Liver (tissue), 9 donors: ENCODE data around the gene MYOT. TPM values are rescaled to one million over a fixed set of nuclear protein-coding genes. Genes with fewer than 3 reads are reported as not detected.

ENCODE experiments used
- DNase-seq: peaks from one replicate; pipeline ENCODE4 v3.0.0-alpha.2; 2017; ENCODE audit warnings: low spot score
- H3K27ac ChIP-seq, 2 donors: one replicate each; pipeline ENCODE4 v1.7.0; 2013; ENCODE audit warnings: inconsistent platforms in 2 of 2, low read length in 2 of 2, control low read depth in 1 of 2, low read depth in 1 of 2, mild to moderate bottlenecking in 1 of 2
- H3K27me3 ChIP-seq, 4 donors: one replicate each; pipeline versions ENCODE4 v1.6.1 to v1.7.0; 2013; ENCODE audit warnings: low read length in 3 of 4, inconsistent platforms in 1 of 4, mild to moderate bottlenecking in 1 of 4, moderate library complexity in 1 of 4; ENCODE audit not compliant: control insufficient read depth in 4 of 4, insufficient read depth in 4 of 4
- H3K36me3 ChIP-seq, 4 donors: one replicate each; pipeline versions ENCODE4 v1.6.1 to v1.7.0; 2013; ENCODE audit warnings: low read length in 3 of 4, mild to moderate bottlenecking in 3 of 4, low read depth in 1 of 4, moderate library complexity in 1 of 4; ENCODE audit not compliant: control insufficient read depth in 4 of 4, insufficient read depth in 3 of 4
- H3K4me1 ChIP-seq, 4 donors: one replicate each; pipeline versions ENCODE4 v1.6.1 to v1.7.0; 2013; ENCODE audit warnings: low read length in 3 of 4, mild to moderate bottlenecking in 3 of 4, moderate library complexity in 1 of 4; ENCODE audit not compliant: control insufficient read depth in 4 of 4, insufficient read depth in 4 of 4
- H3K4me3 ChIP-seq, 3 donors: one replicate each; pipeline versions ENCODE4 v1.6.1 to v1.7.0; 2013; ENCODE audit warnings: low read length in 3 of 3, control low read depth in 1 of 3, low read depth in 1 of 3, mild to moderate bottlenecking in 1 of 3
- H3K9ac ChIP-seq, 2 donors: one replicate each; pipeline ENCODE4 v1.7.0; 2013; ENCODE audit warnings: low read length in 2 of 2, mild to moderate bottlenecking in 2 of 2, moderate library complexity in 2 of 2, control low read depth in 1 of 2, low read depth in 1 of 2
- H3K9me3 ChIP-seq, 4 donors: one replicate each; pipeline versions ENCODE4 v1.6.1 to v1.7.0; 2013; ENCODE audit warnings: low read length in 3 of 4; ENCODE audit not compliant: control insufficient read depth in 4 of 4
- EGR1 ChIP-seq, 2 donors: IDR thresholded peaks; 2 replicates each; pipeline ENCODE4 v1.6.1; 2016 to 2018; ENCODE audit warnings: antibody characterized with exemption in 2 of 2, low read depth in 2 of 2
- FOXA1 ChIP-seq: IDR thresholded peaks from 2 replicates; pipeline ENCODE4 v1.6.1; 2016; ENCODE audit warnings: antibody characterized with exemption
- FOXA2 ChIP-seq: IDR thresholded peaks from 2 replicates; pipeline ENCODE4 v1.6.1; 2016; ENCODE audit warnings: antibody characterized with exemption
- GABPA ChIP-seq, 2 donors: IDR thresholded peaks in 1 of 2; conservative IDR thresholded peaks in 1 of 2; 2 replicates each; pipeline ENCODE4 v1.6.1; 2016; ENCODE audit warnings: antibody characterized with exemption in 2 of 2, mild to moderate bottlenecking in 1 of 2, moderate library complexity in 1 of 2
- HNF4A ChIP-seq, 2 donors: conservative IDR thresholded peaks; 2 replicates each; pipeline ENCODE4 v1.6.1; 2016; ENCODE audit warnings: antibody characterized with exemption in 2 of 2, mild to moderate bottlenecking in 2 of 2
- JUND ChIP-seq, 2 donors: IDR thresholded peaks; 2 replicates each; pipeline ENCODE4 v1.6.1; 2016; ENCODE audit warnings: antibody characterized with exemption in 2 of 2
- NR2F2 ChIP-seq: IDR thresholded peaks from 2 replicates; pipeline ENCODE4 v1.6.1; 2016; ENCODE audit warnings: antibody characterized with exemption
- RAD21 ChIP-seq, 2 donors: IDR thresholded peaks; 2 replicates each; pipeline ENCODE4 v1.6.1; 2016; ENCODE audit warnings: antibody characterized with exemption in 2 of 2, mild to moderate bottlenecking in 2 of 2
- RXRA ChIP-seq, 2 donors: IDR thresholded peaks; 2 replicates each; pipeline ENCODE4 v1.6.1; 2017 to 2018; ENCODE audit warnings: antibody characterized with exemption in 2 of 2, mild to moderate bottlenecking in 1 of 2
- SP1 ChIP-seq: IDR thresholded peaks from 2 replicates; pipeline ENCODE4 v1.6.1; 2018; ENCODE audit warnings: antibody characterized with exemption, mild to moderate bottlenecking
- TAF1 ChIP-seq: conservative IDR thresholded peaks from 2 replicates; pipeline ENCODE4 v1.6.1; 2016; ENCODE audit warnings: antibody characterized with exemption, mild to moderate bottlenecking
- YY1 ChIP-seq: IDR thresholded peaks from 2 replicates; pipeline ENCODE4 v1.6.1; 2016; ENCODE audit warnings: antibody characterized with exemption, mild to moderate bottlenecking
- WGBS: extraction: QIAGEN DNeasy Blood & Tissue Kit; methylation state at CpG from one replicate; pipeline ENCODE4 v1.1.7; 2013; 5-methylcytosine and 5-hydroxymethylcytosine counted together
- polyA plus RNA-seq, 2 donors: library from polyadenylated mRNA; stranded (reverse) in 1 of 2; unstranded in 1 of 2; fragments of 200-250 nt in 1 of 2; fragments of >200 nt in 1 of 2; fragmentation: Nextera tagmentation in 1 of 2; extraction: Ambion mirVana in 1 of 2; gene quantifications; one replicate each; pipeline versions ENCODE4 v1.2.1 to v1.2.3, GENCODE V29; 2013 to 2015
- total RNA-seq, 2 donors: library from RNA; depleted of rRNA; stranded (reverse); fragments of >200 nt; gene quantifications; one replicate each; pipeline ENCODE4 v1.2.3, GENCODE V29; 2014
- TF ChIP-seq, protein P1 (sequence below): IDR thresholded peaks from 2 replicates; pipeline ENCODE4 v1.6.1; 2016; ENCODE audit warnings: antibody characterized with exemption
- TF ChIP-seq, protein P2 (sequence below): fragments of 150-350 bp; IDR thresholded peaks from 2 replicates; pipeline ENCODE4 v1.5.1; 2017; ENCODE audit warnings: improper control_type of control experiment, low read depth, low read length; ENCODE audit not compliant: missing input control
- TF ChIP-seq, protein P3 (sequence below): IDR thresholded peaks from 2 replicates; pipeline ENCODE4 v1.6.1; 2016; ENCODE audit warnings: antibody characterized with exemption
- TF ChIP-seq, protein P4 (sequence below): IDR thresholded peaks from 2 replicates; pipeline ENCODE4 v1.6.1; 2016; ENCODE audit warnings: antibody characterized with exemption
- TF ChIP-seq, protein P5 (sequence below): IDR thresholded peaks from 2 replicates; pipeline ENCODE4 v1.6.1; 2016; ENCODE audit warnings: antibody characterized with exemption, mild to moderate bottlenecking
- donor health status: healthy.
- donor health status: healthy.
- donor health status: healthy.
- donor health status: healthy.
- donor health status: healthy.

Gene MYOT
- total and polyA plus RNA-seq, 4 donors: 0.05 to 1.3 (median 0.34) TPM

DNA sequence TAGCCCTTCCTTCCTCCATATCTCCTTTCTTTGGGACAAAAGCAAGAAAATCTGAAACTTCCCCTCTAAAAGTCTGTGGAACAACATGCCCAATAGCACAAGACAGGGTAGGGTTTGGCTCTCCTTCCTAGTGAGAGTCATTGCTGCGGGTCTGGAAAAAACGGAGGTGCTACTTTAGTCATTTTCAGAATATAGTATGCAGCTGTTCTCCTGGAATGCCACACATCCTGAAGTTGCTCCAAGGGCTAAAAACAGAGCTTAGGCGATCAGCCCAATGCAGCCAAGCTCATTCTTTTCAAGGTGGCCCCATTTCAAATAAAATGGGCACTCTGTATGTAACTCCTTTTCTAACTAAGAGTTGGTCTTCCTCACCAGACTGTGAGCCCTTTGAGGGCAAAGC is 39.5 kb upstream of the MYOT start:
- TF ChIP-seq RXRA (IDR thresholded peaks at IDR 0.05): no peak
- TF ChIP-seq EGR1 (IDR thresholded peaks at IDR 0.05; ENCODE audit: low read depth in 2 of 2): no peak
- no peak for TF ChIP-seq RAD21 (IDR thresholded peaks at IDR 0.05)
- TF ChIP-seq, protein P1, sequence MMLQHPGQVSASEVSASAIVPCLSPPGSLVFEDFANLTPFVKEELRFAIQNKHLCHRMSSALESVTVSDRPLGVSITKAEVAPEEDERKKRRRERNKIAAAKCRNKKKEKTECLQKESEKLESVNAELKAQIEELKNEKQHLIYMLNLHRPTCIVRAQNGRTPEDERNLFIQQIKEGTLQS: no peak
- TF ChIP-seq, protein P2, sequence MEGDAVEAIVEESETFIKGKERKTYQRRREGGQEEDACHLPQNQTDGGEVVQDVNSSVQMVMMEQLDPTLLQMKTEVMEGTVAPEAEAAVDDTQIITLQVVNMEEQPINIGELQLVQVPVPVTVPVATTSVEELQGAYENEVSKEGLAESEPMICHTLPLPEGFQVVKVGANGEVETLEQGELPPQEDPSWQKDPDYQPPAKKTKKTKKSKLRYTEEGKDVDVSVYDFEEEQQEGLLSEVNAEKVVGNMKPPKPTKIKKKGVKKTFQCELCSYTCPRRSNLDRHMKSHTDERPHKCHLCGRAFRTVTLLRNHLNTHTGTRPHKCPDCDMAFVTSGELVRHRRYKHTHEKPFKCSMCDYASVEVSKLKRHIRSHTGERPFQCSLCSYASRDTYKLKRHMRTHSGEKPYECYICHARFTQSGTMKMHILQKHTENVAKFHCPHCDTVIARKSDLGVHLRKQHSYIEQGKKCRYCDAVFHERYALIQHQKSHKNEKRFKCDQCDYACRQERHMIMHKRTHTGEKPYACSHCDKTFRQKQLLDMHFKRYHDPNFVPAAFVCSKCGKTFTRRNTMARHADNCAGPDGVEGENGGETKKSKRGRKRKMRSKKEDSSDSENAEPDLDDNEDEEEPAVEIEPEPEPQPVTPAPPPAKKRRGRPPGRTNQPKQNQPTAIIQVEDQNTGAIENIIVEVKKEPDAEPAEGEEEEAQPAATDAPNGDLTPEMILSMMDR: no peak
- no peak for TF ChIP-seq TAF1
- TF ChIP-seq GABPA (IDR thresholded peaks at IDR 0.05 in 1 of 2, conservative IDR thresholded peaks at IDR 0.05 in 1 of 2): no peak
- no peak for TF ChIP-seq FOXA2
- no peak for TF ChIP-seq SP1
- TF ChIP-seq HNF4A (conservative IDR thresholded peaks at IDR 0.05): no peak
- no peak for TF ChIP-seq FOXA1
- H3K4me3 ChIP-seq: no peak overlapping the region
- no peak overlapping the region for H3K27ac ChIP-seq
- no peak overlapping the region for H3K9ac ChIP-seq
- WGBS: 91% methylated on average over 3 of the region's 3 CpGs
- H3K27me3 ChIP-seq: no peaks in the 10 kb centered on the region
- no peaks in the 10 kb centered on the region for H3K9me3 ChIP-seq
- no peaks in the 10 kb centered on the region for H3K36me3 ChIP-seq
- DNase-seq: no peak
- H3K4me1 ChIP-seq: no peaks in the 10 kb centered on the region

DNA sequence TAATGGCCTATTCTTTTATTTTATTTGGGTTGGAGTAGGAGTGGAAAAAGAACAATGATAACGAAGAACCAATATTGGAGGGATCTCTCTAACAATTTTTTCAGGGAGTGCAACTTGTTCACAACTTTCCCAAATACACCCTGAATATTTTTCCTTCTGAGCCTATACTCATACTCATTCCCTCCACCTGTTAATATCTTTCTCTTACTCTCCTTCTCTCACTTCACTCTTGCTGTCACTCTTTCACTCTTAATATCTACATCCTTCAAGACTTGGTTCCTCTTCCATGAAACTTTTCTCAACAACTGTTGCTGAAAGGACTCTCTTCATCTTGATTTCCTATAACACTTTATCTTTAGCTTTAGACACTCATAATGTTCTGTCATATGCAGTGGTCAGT is 39.0 kb upstream of the MYOT start:
- TF ChIP-seq RXRA (IDR thresholded peaks at IDR 0.05) (no peak), FOXA1 (no peak), SP1 (no peak), YY1 (no peak), EGR1 (IDR thresholded peaks at IDR 0.05; ENCODE audit: low read depth in 2 of 2) (no peak), JUND (IDR thresholded peaks at IDR 0.05) (no peak), NR2F2 (no peak), HNF4A (conservative IDR thresholded peaks at IDR 0.05) (no peak), RAD21 (IDR thresholded peaks at IDR 0.05) (no peak), FOXA2 (no peak), GABPA (IDR thresholded peaks at IDR 0.05 in 1 of 2, conservative IDR thresholded peaks at IDR 0.05 in 1 of 2) (no peak)
- TF ChIP-seq, protein P3, sequence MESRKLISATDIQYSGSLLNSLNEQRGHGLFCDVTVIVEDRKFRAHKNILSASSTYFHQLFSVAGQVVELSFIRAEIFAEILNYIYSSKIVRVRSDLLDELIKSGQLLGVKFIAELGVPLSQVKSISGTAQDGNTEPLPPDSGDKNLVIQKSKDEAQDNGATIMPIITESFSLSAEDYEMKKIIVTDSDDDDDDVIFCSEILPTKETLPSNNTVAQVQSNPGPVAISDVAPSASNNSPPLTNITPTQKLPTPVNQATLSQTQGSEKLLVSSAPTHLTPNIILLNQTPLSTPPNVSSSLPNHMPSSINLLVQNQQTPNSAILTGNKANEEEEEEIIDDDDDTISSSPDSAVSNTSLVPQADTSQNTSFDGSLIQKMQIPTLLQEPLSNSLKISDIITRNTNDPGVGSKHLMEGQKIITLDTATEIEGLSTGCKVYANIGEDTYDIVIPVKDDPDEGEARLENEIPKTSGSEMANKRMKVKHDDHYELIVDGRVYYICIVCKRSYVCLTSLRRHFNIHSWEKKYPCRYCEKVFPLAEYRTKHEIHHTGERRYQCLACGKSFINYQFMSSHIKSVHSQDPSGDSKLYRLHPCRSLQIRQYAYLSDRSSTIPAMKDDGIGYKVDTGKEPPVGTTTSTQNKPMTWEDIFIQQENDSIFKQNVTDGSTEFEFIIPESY: no peak
- TF ChIP-seq, protein P4, sequence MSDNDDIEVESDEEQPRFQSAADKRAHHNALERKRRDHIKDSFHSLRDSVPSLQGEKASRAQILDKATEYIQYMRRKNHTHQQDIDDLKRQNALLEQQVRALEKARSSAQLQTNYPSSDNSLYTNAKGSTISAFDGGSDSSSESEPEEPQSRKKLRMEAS: no peak
- TF ChIP-seq, protein P5, sequence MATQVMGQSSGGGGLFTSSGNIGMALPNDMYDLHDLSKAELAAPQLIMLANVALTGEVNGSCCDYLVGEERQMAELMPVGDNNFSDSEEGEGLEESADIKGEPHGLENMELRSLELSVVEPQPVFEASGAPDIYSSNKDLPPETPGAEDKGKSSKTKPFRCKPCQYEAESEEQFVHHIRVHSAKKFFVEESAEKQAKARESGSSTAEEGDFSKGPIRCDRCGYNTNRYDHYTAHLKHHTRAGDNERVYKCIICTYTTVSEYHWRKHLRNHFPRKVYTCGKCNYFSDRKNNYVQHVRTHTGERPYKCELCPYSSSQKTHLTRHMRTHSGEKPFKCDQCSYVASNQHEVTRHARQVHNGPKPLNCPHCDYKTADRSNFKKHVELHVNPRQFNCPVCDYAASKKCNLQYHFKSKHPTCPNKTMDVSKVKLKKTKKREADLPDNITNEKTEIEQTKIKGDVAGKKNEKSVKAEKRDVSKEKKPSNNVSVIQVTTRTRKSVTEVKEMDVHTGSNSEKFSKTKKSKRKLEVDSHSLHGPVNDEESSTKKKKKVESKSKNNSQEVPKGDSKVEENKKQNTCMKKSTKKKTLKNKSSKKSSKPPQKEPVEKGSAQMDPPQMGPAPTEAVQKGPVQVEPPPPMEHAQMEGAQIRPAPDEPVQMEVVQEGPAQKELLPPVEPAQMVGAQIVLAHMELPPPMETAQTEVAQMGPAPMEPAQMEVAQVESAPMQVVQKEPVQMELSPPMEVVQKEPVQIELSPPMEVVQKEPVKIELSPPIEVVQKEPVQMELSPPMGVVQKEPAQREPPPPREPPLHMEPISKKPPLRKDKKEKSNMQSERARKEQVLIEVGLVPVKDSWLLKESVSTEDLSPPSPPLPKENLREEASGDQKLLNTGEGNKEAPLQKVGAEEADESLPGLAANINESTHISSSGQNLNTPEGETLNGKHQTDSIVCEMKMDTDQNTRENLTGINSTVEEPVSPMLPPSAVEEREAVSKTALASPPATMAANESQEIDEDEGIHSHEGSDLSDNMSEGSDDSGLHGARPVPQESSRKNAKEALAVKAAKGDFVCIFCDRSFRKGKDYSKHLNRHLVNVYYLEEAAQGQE: no peak
- TF ChIP-seq, protein P2: no peak
- TF ChIP-seq, protein P1: no peak
- Histone ChIP-seq H3K27ac (no peak overlapping the region), H3K9me3 (no peaks in the 10 kb centered on the region), H3K4me1 (no peaks in the 10 kb centered on the region), H3K4me3 (no peak overlapping the region), H3K9ac (no peak overlapping the region), H3K36me3 (no peaks in the 10 kb centered on the region), H3K27me3 (no peaks in the 10 kb centered on the region)
- DNase-seq: no peak
- WGBS: 97% methylated on average over 1 of the region's 1 CpG
